ENCODE results near the gene TIAM2. TPM values are rescaled to one million over a fixed set of nuclear protein-coding genes. Genes with fewer than 3 reads are reported as not detected.

Gene TIAM2
- total and polyA plus RNA-seq, 10 of the 15 experiments (the other 5 are each of a cell fraction or from before 2014, with no cell fraction given), result 1.1 to 10.5 (median 2.3) TPM

DNA sequence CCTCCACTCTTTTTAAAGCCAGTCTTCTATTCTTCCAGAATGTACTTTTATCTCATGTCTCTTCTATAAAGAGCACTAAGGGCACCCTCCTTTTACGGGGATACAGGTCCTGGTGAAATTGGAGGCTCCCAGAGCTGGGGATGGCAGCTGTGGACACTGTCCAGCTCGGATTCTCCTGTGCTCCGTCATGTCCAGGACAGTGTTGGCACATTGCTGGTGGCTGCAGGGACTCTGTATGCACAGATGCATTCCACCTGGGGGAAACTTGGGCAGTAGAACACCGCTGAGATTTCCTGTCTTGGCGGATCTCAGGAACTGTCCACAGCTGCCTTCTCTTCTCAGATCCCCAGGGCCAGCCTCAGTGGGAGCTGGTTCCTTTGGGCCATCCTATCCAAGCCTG lies 212.1 kb downstream of the TIAM2 start:
- Histone ChIP-seq H3K9me3 (replicated peaks; ENCODE audit: control insufficient read depth, insufficient read depth, low read length) (no peaks in the 10 kb centered on the region; the same call in 2 of the 3 replicates), H4K20me1 (ENCODE audit: control insufficient read depth, insufficient read depth) (no peaks in the 10 kb centered on the region), H3K27ac (ENCODE audit: control insufficient read depth, insufficient read depth) (no peak overlapping the region), H3K27me3 (replicated peaks in 1 of 2; ENCODE audit: control insufficient read depth in 2 of 2, insufficient read depth in 2 of 2, low read length in 1 of 2) (no peaks in the 10 kb centered on the region), H2AFZ (ENCODE audit: control insufficient read depth, low read depth, low read length) (no peak overlapping the region), H3K4me1 (ENCODE audit: control insufficient read depth, insufficient read depth, low read length) (no peaks in the 10 kb centered on the region; the same call in 1 of the 2 replicates), H3K4me3 (no peak overlapping the region), H3K4me2 (ENCODE audit: control insufficient read depth, insufficient read depth) (no peak overlapping the region), H3K9ac (ENCODE audit: control insufficient read depth, insufficient read depth, low read length) (no peak overlapping the region), H3K36me3 (ENCODE audit: control insufficient read depth in 2 of 2, insufficient read depth in 2 of 2, low read length in 1 of 2) (no peaks in the 10 kb centered on the region; a peak in 2 of 4 replicates), H3K79me2 (ENCODE audit: control insufficient read depth, insufficient read depth, low read length) (0 out of 2 replicates have a peak, but pooled peaks cover 3% of the 10 kb centered on the region)
- ChIA-PET CTCF (interaction anchor here (1.1 to 2.4 kb wide), 3 partner anchors 29 to 55 kb away, joined by 3 to 8 read pairs (median 4); no protein-coding TSS in a partner anchor), SMC1A (ENCODE audit: uncharacterized antibody, unreplicated experiment) (no interaction called here), RAD21 (ENCODE audit: unreplicated experiment) (interaction anchor here (1.5 kb wide), 1 partner anchor 32 kb away, joined by 3 read pairs; no protein-coding TSS in a partner anchor), POLR2A (no interaction called here)
- TF ChIP-seq ZNF274 (IDR thresholded peaks at IDR 0.05; ENCODE audit: insufficient read depth, insufficient read length), result no peak
- TF ChIP-seq KDM1A (IDR thresholded peaks at IDR 0.05; ENCODE audit: borderline replicate concordance), result no peak
- TF ChIP-seq ATF3 (IDR thresholded peaks at IDR 0.05; ENCODE audit: borderline replicate concordance, extremely low read depth, low read depth, low read length), result no peak
- TF ChIP-seq IKZF2 (IDR thresholded peaks at IDR 0.05), result no peak
- TF ChIP-seq NR2C2 (IDR thresholded peaks at IDR 0.05; ENCODE audit: borderline replicate concordance, control insufficient read depth, insufficient read length, low read depth), result no peak
- TF ChIP-seq CBFB (IDR thresholded peaks at IDR 0.05; ENCODE audit: low read depth), result no peak
- no peak for TF ChIP-seq CBX3 (IDR thresholded peaks at IDR 0.05; ENCODE audit: borderline replicate concordance, low read depth)
- no peak for TF ChIP-seq BMI1 (IDR thresholded peaks at IDR 0.05; ENCODE audit: borderline replicate concordance)
- TF ChIP-seq HSF1 (IDR thresholded peaks at IDR 0.05; ENCODE audit: low read depth, low read length), result no peak
- TF ChIP-seq MYB (IDR thresholded peaks at IDR 0.05; ENCODE audit: borderline replicate concordance, low read depth, low read length), result no peak
- TF ChIP-seq KAT2A (conservative IDR thresholded peaks at IDR 0.05; ENCODE audit: control insufficient read depth, low read depth, low read length), result no peak
- no peak for TF ChIP-seq ZNF24 (IDR thresholded peaks at IDR 0.05)
- TF ChIP-seq, protein P1, sequence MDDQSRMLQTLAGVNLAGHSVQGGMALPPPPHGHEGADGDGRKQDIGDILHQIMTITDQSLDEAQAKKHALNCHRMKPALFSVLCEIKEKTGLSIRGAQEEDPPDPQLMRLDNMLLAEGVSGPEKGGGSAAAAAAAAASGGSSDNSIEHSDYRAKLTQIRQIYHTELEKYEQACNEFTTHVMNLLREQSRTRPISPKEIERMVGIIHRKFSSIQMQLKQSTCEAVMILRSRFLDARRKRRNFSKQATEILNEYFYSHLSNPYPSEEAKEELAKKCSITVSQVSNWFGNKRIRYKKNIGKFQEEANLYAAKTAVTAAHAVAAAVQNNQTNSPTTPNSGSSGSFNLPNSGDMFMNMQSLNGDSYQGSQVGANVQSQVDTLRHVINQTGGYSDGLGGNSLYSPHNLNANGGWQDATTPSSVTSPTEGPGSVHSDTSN (IDR thresholded peaks at IDR 0.05; ENCODE audit: insufficient replicate concordance, low read depth, low read length), result no peak
- no peak for TF ChIP-seq PKNOX1 (IDR thresholded peaks at IDR 0.05)
- ATAC-seq (no peak), FAIRE-seq (no peak), DNase-seq (ENCODE audit: low read depth, low spot score) (no peak)
- intact Hi-C loops (cut with micrococcal nuclease; ENCODE audit: unreplicated experiment), result no loop called here
- in situ Hi-C loops (cut with MboI), result no loop called here
- WGBS (ENCODE audit: insufficient coverage, insufficient replicate concordance, low lambda C conversion rate, missing lambda C conversion rate), result 91% methylated on average over 5 of the region's 5 CpGs
- no TSS peak for BruUV-seq (replicated peaks)

Measured in GM12878 (cell line).